Fibroblast of mammary gland (primary cell): ENCODE measurements around the gene BCAS3.

Experiments used
- DNase-seq: peaks from one replicate; pipeline ENCODE4 v3.0.0-alpha.2; 2010; ENCODE audit warnings: low read depth
- H3K4me3 ChIP-seq: 2 replicates; pipeline ENCODE4 v1.5.1; 2011; ENCODE audit warnings: low read depth, mild to moderate bottlenecking, low read length, moderate library complexity; ENCODE audit not compliant: control insufficient read depth
- CTCF ChIP-seq: conservative IDR thresholded peaks from 2 replicates; pipeline ENCODE4 v1.5.1; 2011; ENCODE audit warnings: low read depth, low read length, inconsistent platforms; ENCODE audit not compliant: control insufficient read depth, insufficient read depth

BCAS3 gene

GRCh38 chr17:61442136-61442775 is 764.6 kb downstream of the BCAS3 start:
- no peak for DNase-seq
- no peak overlapping the region for H3K4me3 ChIP-seq
- no peak for TF ChIP-seq CTCF
